Nephron (organoid): Measurements from ENCODE around the gene MED9.
"Not testable (repeated sequence)": the region's sequence is repeated elsewhere in the genome, so short reads cannot be mapped to it uniquely, and the experiment has no call there.

Source experiments
- H3K27ac Mint-ChIP-seq, 3 experiments: 2 replicates each; pipeline ENCODE4 v1.8.0; 2020; ENCODE audit warnings: mixed read lengths in 3 of 3, mild to moderate bottlenecking in 2 of 3, moderate library complexity in 1 of 3
- H3K27me3 Mint-ChIP-seq: 2 replicates; pipeline ENCODE4 v1.8.0; 2021; ENCODE audit warnings: low read depth, mild to moderate bottlenecking, moderate library complexity, mixed read lengths
- H3K36me3 Mint-ChIP-seq: 2 replicates; pipeline ENCODE4 v1.8.0; 2020; ENCODE audit warnings: low read depth, mixed read lengths
- H3K4me1 Mint-ChIP-seq: 2 replicates; pipeline ENCODE4 v1.8.0; 2020; ENCODE audit warnings: mixed read lengths
- H3K4me3 Mint-ChIP-seq, 3 experiments: 2 replicates each; pipeline ENCODE4 v1.8.0; 2020; ENCODE audit warnings: mild to moderate bottlenecking in 3 of 3, mixed read lengths in 3 of 3, moderate library complexity in 2 of 3
- H3K9me3 Mint-ChIP-seq: 2 replicates; pipeline ENCODE4 v1.8.0; 2020; ENCODE audit warnings: mixed read lengths
- TF ChIP-seq, protein P1 (sequence below), 3 experiments: fragments of 200-600 bp; sonication (generic); IDR thresholded peaks; one replicate each; pipeline ENCODE4 v1.5.0; 2021; ENCODE audit warnings: antibody characterized with exemption in 3 of 3; ENCODE audit not compliant: unreplicated experiment in 3 of 3

MED9 gene

DNA sequence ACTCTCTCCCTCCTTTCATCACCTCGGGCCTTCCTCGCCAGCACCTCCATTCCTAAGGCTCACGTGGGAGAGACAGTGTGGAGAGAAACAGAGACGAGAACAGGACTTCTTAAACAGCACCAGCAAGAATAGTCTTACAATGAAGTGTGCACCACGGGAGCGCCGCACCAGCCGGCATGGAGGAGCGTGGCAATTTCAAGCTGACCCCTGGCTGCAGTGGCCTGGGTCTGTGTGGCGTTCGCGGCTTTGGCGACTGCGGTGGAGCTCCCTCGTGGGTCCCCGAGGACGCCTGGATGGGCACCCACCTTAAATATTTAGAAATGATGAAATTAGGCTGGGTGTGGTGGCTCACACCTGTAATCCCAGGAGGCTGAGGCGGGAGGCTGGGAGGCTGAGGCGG is 20.5 kb upstream of the MED9 start:
- no peak overlapping the region for H3K4me3 Mint-ChIP-seq
- TF ChIP-seq, protein P1, sequence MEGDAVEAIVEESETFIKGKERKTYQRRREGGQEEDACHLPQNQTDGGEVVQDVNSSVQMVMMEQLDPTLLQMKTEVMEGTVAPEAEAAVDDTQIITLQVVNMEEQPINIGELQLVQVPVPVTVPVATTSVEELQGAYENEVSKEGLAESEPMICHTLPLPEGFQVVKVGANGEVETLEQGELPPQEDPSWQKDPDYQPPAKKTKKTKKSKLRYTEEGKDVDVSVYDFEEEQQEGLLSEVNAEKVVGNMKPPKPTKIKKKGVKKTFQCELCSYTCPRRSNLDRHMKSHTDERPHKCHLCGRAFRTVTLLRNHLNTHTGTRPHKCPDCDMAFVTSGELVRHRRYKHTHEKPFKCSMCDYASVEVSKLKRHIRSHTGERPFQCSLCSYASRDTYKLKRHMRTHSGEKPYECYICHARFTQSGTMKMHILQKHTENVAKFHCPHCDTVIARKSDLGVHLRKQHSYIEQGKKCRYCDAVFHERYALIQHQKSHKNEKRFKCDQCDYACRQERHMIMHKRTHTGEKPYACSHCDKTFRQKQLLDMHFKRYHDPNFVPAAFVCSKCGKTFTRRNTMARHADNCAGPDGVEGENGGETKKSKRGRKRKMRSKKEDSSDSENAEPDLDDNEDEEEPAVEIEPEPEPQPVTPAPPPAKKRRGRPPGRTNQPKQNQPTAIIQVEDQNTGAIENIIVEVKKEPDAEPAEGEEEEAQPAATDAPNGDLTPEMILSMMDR (IDR thresholded peaks at IDR 0.05; ENCODE audit: unreplicated experiment in 3 of 3): no peak
- peaks cover 6% of the 10 kb centered on the region for H3K9me3 Mint-ChIP-seq
- H3K36me3 Mint-ChIP-seq: peaks cover 4% of the 10 kb centered on the region
- H3K27me3 Mint-ChIP-seq: peaks cover 16% of the 10 kb centered on the region
- H3K27ac Mint-ChIP-seq: no peak overlapping the region
- H3K4me1 Mint-ChIP-seq: no peaks in the 10 kb centered on the region

DNA sequence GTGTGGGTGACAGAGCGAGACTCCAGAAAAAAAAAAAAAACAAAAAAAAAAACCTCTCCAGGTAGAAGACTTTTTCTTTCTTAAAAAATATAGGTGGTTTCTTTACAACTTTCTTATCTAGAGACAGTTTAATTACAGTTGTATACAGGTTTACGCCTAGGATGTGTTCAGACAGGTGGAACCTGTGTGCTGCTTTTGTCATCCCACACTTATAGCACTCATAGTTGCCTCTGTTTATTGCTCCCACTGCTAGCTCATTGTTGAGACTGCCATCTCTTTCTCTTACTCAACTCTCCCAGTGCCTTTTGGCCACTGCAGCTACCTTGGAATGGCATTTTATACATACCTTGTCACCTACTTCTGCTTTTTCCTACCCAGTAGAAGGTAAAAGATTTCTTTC is 19.1 kb upstream of the MED9 start:
- Mint-ChIP-seq H3K27me3 (peaks cover 19% of the 10 kb centered on the region), H3K9me3 (peaks cover 6% of the 10 kb centered on the region), H3K4me1 (no peaks in the 10 kb centered on the region), H3K4me3 (no peak overlapping the region), H3K27ac (no peak overlapping the region), H3K36me3 (peaks cover 4% of the 10 kb centered on the region)
- TF ChIP-seq, protein P1 (IDR thresholded peaks at IDR 0.05; ENCODE audit: unreplicated experiment in 3 of 3): no peak

DNA sequence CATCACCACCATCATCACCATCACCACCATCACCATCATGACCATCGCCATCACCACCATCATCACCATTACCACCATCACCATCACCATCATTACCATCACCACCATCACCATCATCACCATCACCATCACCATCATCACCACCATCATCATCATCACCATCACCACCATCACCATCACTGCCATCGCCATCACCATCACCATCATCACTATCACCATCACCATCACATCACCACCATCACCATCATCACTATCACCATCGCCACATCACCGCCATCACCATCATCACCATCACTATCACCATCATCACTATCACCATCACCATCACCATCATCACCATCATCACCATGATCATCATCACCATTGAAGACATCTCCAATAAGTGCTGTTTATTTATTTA is 16.8 kb upstream of the MED9 start:
- H3K27ac Mint-ChIP-seq: no peak overlapping the region
- H3K36me3 Mint-ChIP-seq: peaks cover 4% of the 10 kb centered on the region
- peaks cover 6% of the 10 kb centered on the region for H3K9me3 Mint-ChIP-seq
- TF ChIP-seq, protein P1 (IDR thresholded peaks at IDR 0.05; ENCODE audit: unreplicated experiment in 3 of 3): no peak
- no peaks in the 10 kb centered on the region for H3K4me1 Mint-ChIP-seq
- peaks cover 29% of the 10 kb centered on the region for H3K27me3 Mint-ChIP-seq
- H3K4me3 Mint-ChIP-seq: no peak overlapping the region

DNA sequence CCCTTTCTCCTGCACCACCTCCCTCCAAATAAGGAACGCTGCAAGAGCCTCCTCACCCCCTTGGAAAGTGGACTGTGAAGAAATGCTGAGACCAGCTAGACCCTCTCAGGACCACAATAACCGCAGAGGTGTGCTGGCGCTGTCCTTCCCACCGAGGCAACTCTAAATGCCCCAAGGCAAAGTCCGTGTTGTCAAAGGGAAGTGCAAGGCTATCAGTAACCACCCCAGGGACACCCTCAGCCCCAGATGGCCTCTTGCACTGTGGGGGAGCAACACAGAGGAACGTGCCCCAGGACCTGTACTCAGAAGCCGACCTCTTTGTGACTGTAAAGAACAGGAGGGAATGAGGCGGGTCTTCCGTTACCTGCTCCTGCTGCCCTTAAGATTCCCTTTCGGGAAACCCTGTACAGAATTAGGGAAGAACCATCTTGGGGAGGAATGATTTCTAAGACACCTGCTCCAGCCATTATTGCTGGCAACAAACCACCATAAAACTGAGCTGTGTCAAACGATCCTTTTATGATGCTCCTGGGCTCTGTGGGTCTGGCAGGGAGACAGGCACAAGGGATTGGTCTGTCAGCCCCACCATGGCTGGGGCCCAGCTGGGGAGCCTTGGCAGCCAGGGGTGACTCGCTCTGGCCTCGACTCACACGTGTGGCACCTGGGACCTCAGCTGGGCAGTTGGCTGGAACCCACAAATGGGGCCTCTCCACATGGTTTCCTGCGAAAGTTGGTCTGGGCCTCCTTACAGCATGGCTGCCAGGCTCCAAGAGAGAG is 14.6 kb upstream of the MED9 start:
- Mint-ChIP-seq H3K36me3 (peaks cover 4% of the 10 kb centered on the region), H3K9me3 (peaks cover 6% of the 10 kb centered on the region), H3K27ac (no peak overlapping the region), H3K4me1 (peaks cover 9% of the 10 kb centered on the region), H3K27me3 (peaks cover 24% of the 10 kb centered on the region), H3K4me3 (no peak overlapping the region)
- TF ChIP-seq, protein P1 (IDR thresholded peaks at IDR 0.05; ENCODE audit: unreplicated experiment in 3 of 3): no peak

DNA sequence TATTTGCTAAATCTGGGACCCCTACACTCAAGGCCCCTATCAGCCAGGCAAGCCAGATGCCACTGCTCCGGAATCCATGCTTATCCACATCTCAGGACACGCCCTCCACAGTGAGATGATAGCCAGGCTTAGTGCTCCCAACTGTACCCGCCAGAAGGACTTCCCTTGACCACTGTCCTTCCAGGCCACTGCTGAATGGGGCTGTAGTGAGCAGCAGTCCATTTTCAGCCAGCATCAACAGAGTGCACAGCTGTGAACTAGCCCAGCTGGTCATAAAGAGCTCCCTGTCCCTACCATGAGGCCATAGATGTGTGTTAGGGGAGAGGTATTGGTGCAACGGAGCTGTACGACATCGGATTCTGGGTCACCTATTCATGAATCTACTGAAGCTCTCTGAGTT is 13.0 kb upstream of the MED9 start:
- H3K27ac Mint-ChIP-seq: no peak overlapping the region
- peaks cover 21% of the 10 kb centered on the region for H3K4me1 Mint-ChIP-seq
- peaks cover 4% of the 10 kb centered on the region for H3K36me3 Mint-ChIP-seq
- TF ChIP-seq, protein P1 (IDR thresholded peaks at IDR 0.05; ENCODE audit: unreplicated experiment in 3 of 3): no peak
- peaks cover 19% of the 10 kb centered on the region for H3K27me3 Mint-ChIP-seq
- no peak overlapping the region for H3K4me3 Mint-ChIP-seq
- H3K9me3 Mint-ChIP-seq: peaks cover 6% of the 10 kb centered on the region

DNA sequence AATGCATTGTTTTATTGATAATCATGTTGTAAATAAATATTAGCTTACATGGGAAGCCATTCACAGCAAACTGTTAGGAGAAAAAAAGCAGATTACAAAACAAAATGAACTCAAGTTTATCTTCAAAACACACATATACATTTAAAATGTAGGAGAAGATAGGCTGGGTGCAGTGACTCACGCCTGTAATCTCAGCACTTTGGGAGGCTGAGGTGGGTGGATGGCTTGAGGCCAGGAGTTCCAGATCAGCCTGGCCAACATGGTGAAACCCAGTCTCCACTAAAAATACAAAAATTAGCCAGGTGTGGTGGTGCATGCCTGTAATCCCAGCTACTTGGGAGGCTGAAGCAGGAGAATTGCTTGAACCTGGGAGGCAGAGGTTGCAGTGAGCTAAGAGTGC is 10.9 kb upstream of the MED9 start:
- not testable (repeated sequence) for H3K9me3 Mint-ChIP-seq, H3K36me3 Mint-ChIP-seq, H3K27ac Mint-ChIP-seq, H3K4me3 Mint-ChIP-seq
- H3K4me1 Mint-ChIP-seq: peaks cover 22% of the 10 kb centered on the region
- H3K27me3 Mint-ChIP-seq: peaks cover 23% of the 10 kb centered on the region
